Activated T-cell treated with anti-CD3 and anti-CD28 coated beads, Interleukin-2, amount 50 U/mL, for 4 hours (primary cell): Measurements from ENCODE around the gene TENT4A. TPM values are rescaled to one million over a fixed set of nuclear protein-coding genes. Genes with fewer than 3 reads are reported as not detected.

Experiments
- ATAC-seq, 2 donors: fragments of 200-7000 bp; cut with Tn5 transposase; one replicate each; pipeline ENCODE4 v1.10.0; 2021
- DNase-seq: peaks from one replicate; pipeline ENCODE4 v3.0.0-alpha.2; 2020
- H3K27me3 Mint-ChIP-seq: one replicate; pipeline ENCODE4 v1.8.0; 2021; ENCODE audit warnings: low read depth, mixed read lengths
- H3K36me3 Mint-ChIP-seq: one replicate; pipeline ENCODE4 v1.8.0; 2022; ENCODE audit warnings: mixed read lengths; ENCODE audit not compliant: insufficient read depth
- H3K4me1 Mint-ChIP-seq: one replicate; pipeline ENCODE4 v1.8.0; 2021; ENCODE audit warnings: low read depth, mixed read lengths
- H3K4me3 Mint-ChIP-seq: one replicate; pipeline ENCODE4 v1.8.0; 2021; ENCODE audit warnings: mild to moderate bottlenecking, moderate library complexity, mixed read lengths
- H3K9me3 Mint-ChIP-seq: one replicate; pipeline ENCODE4 v1.8.0; 2021; ENCODE audit warnings: mixed read lengths
- total RNA-seq, 3 donors: library from RNA; stranded (reverse); gene quantifications; one replicate each; pipeline ENCODE4 v1.2.1, GENCODE V29; 2021

TENT4A gene
- total RNA-seq, 3 donors from 2014 or later = 24.7 to 27.4 (median 25.9) TPM

GRCh38 chr5:6752782-6753181, 39.5 kb downstream of the TENT4A start:
- no peak for ATAC-seq
- no peak for DNase-seq
- no peaks in the 10 kb centered on the region for H3K4me1 Mint-ChIP-seq
- no peaks in the 10 kb centered on the region for H3K9me3 Mint-ChIP-seq
- H3K27me3 Mint-ChIP-seq = no peaks in the 10 kb centered on the region
- no peak overlapping the region for H3K4me3 Mint-ChIP-seq
- peaks cover 61% of the 10 kb centered on the region for H3K36me3 Mint-ChIP-seq

- Mint-ChIP-seq H3K4me1 (no peaks in the 10 kb centered on the region), H3K36me3 (peaks cover 58% of the 10 kb centered on the region), H3K27me3 (no peaks in the 10 kb centered on the region), H3K9me3 (no peaks in the 10 kb centered on the region), H3K4me3 (no peak overlapping the region)
- ATAC-seq (no peak), DNase-seq (no peak)
Observed at GRCh38 chr5:6753851-6754250, 40.6 kb downstream of the TENT4A start.

- no peak overlapping the region for H3K4me3 Mint-ChIP-seq
- ATAC-seq = no peak
- no peaks in the 10 kb centered on the region for H3K4me1 Mint-ChIP-seq
- H3K36me3 Mint-ChIP-seq = peaks cover 53% of the 10 kb centered on the region
- no peaks in the 10 kb centered on the region for H3K27me3 Mint-ChIP-seq
- no peak for DNase-seq
- H3K9me3 Mint-ChIP-seq = no peaks in the 10 kb centered on the region
Observed at GRCh38 chr5:6754766-6755165, 41.5 kb downstream of the TENT4A start.

GRCh38 chr5:6755519-6755918, 42.3 kb downstream of the TENT4A start:
- ATAC-seq = no peak
- Mint-ChIP-seq H3K9me3 (no peaks in the 10 kb centered on the region), H3K4me1 (no peaks in the 10 kb centered on the region), H3K27me3 (no peaks in the 10 kb centered on the region), H3K36me3 (peaks cover 48% of the 10 kb centered on the region), H3K4me3 (no peak overlapping the region)
- no peak for DNase-seq

- Mint-ChIP-seq H3K4me3 (no peak overlapping the region), H3K4me1 (no peaks in the 10 kb centered on the region), H3K27me3 (no peaks in the 10 kb centered on the region), H3K9me3 (no peaks in the 10 kb centered on the region), H3K36me3 (peaks cover 48% of the 10 kb centered on the region)
- DNase-seq (no peak), ATAC-seq (no peak)
Observed at GRCh38 chr5:6755941-6756340, 42.7 kb downstream of the TENT4A start.

GRCh38 chr5:6757414-6757969, 44.3 kb downstream of the TENT4A start:
- Mint-ChIP-seq H3K4me3 (no peak overlapping the region), H3K36me3 (peaks cover 38% of the 10 kb centered on the region), H3K9me3 (no peaks in the 10 kb centered on the region), H3K27me3 (no peaks in the 10 kb centered on the region), H3K4me1 (no peaks in the 10 kb centered on the region)
- DNase-seq = no peak
- no peak for ATAC-seq

GRCh38 chr5:6758236-6758635, 45.0 kb downstream of the TENT4A start:
- Mint-ChIP-seq H3K4me3 (no peak overlapping the region), H3K4me1 (no peaks in the 10 kb centered on the region), H3K27me3 (no peaks in the 10 kb centered on the region), H3K9me3 (no peaks in the 10 kb centered on the region), H3K36me3 (peaks cover 34% of the 10 kb centered on the region)
- no peak for DNase-seq
- no peak for ATAC-seq

GRCh38 chr5:6758706-6759105, 45.5 kb downstream of the TENT4A start:
- DNase-seq (no peak), ATAC-seq (no peak)
- H3K4me3 Mint-ChIP-seq = no peak overlapping the region
- no peaks in the 10 kb centered on the region for H3K9me3 Mint-ChIP-seq
- no peaks in the 10 kb centered on the region for H3K27me3 Mint-ChIP-seq
- H3K36me3 Mint-ChIP-seq = peaks cover 30% of the 10 kb centered on the region
- H3K4me1 Mint-ChIP-seq = no peaks in the 10 kb centered on the region

- Mint-ChIP-seq H3K4me1 (no peaks in the 10 kb centered on the region), H3K9me3 (no peaks in the 10 kb centered on the region), H3K4me3 (no peak overlapping the region), H3K36me3 (peaks cover 26% of the 10 kb centered on the region), H3K27me3 (no peaks in the 10 kb centered on the region)
- DNase-seq (no peak), ATAC-seq (no peak)
Observed at GRCh38 chr5:6759401-6759800, 46.2 kb downstream of the TENT4A start.

GRCh38 chr5:6759983-6760382, 46.8 kb downstream of the TENT4A start:
- H3K4me1 Mint-ChIP-seq = peaks cover 2% of the 10 kb centered on the region
- no peak for ATAC-seq
- no peaks in the 10 kb centered on the region for H3K9me3 Mint-ChIP-seq
- peaks cover 22% of the 10 kb centered on the region for H3K36me3 Mint-ChIP-seq
- no peak overlapping the region for H3K4me3 Mint-ChIP-seq
- no peaks in the 10 kb centered on the region for H3K27me3 Mint-ChIP-seq
- DNase-seq = no peak

- ATAC-seq (no peak), DNase-seq (no peak)
- Mint-ChIP-seq H3K4me1 (peaks cover 2% of the 10 kb centered on the region), H3K9me3 (no peaks in the 10 kb centered on the region), H3K27me3 (no peaks in the 10 kb centered on the region), H3K4me3 (no peak overlapping the region), H3K36me3 (peaks cover 15% of the 10 kb centered on the region)
Observed at GRCh38 chr5:6760686-6761085, 47.5 kb downstream of the TENT4A start.

- Mint-ChIP-seq H3K4me3 (no peak overlapping the region), H3K4me1 (peaks cover 6% of the 10 kb centered on the region), H3K27me3 (no peaks in the 10 kb centered on the region), H3K9me3 (no peaks in the 10 kb centered on the region), H3K36me3 (peaks cover 10% of the 10 kb centered on the region)
- DNase-seq = no peak
- ATAC-seq = no peak
Observed at GRCh38 chr5:6761333-6761732, 48.1 kb downstream of the TENT4A start.

GRCh38 chr5:6762116-6762515, 48.9 kb downstream of the TENT4A start:
- Mint-ChIP-seq H3K9me3 (no peaks in the 10 kb centered on the region), H3K27me3 (no peaks in the 10 kb centered on the region), H3K4me3 (no peak overlapping the region), H3K4me1 (peaks cover 8% of the 10 kb centered on the region), H3K36me3 (peaks cover 5% of the 10 kb centered on the region)
- DNase-seq = no peak
- no peak for ATAC-seq

- peaks cover 5% of the 10 kb centered on the region for H3K36me3 Mint-ChIP-seq
- no peak for ATAC-seq
- no peak for DNase-seq
- H3K4me1 Mint-ChIP-seq = peaks cover 8% of the 10 kb centered on the region
- no peaks in the 10 kb centered on the region for H3K9me3 Mint-ChIP-seq
- H3K27me3 Mint-ChIP-seq = no peaks in the 10 kb centered on the region
- H3K4me3 Mint-ChIP-seq = no peak overlapping the region
Observed at GRCh38 chr5:6762697-6763096, 49.5 kb downstream of the TENT4A start.

- peaks cover 8% of the 10 kb centered on the region for H3K4me1 Mint-ChIP-seq
Observed at GRCh38 chr5:6763191-6763590, 50.0 kb downstream of the TENT4A start.

More at GRCh38 chr5:6763191-6763590, 50.0 kb downstream of the TENT4A start:
- Mint-ChIP-seq H3K27me3 (no peaks in the 10 kb centered on the region), H3K36me3 (peaks cover 1% of the 10 kb centered on the region), H3K9me3 (no peaks in the 10 kb centered on the region), H3K4me3 (no peak overlapping the region)
- DNase-seq (no peak), ATAC-seq (no peak)
